Measurements from ENCODE around the gene POLN.

POLN gene

GRCh38 chr4:2069161-2069971, 172.6 kb downstream of the POLN start:
- DNase-seq (ENCODE audit: low spot score): no peak

GRCh38 chr4:2068566-2068965, 173.4 kb downstream of the POLN start:
- no peak for DNase-seq (ENCODE audit: low spot score)

GRCh38 chr4:2068198-2068470, 173.8 kb downstream of the POLN start:
- DNase-seq (ENCODE audit: low spot score): no peak

- DNase-seq (ENCODE audit: low spot score): no peak
Measured at GRCh38 chr4:2067446-2068197, 174.3 kb downstream of the POLN start.

GRCh38 chr4:2066571-2067445, 175.1 kb downstream of the POLN start:
- DNase-seq (ENCODE audit: low spot score): no peak

GRCh38 chr4:2066011-2066551, 175.8 kb downstream of the POLN start:
- no peak for DNase-seq (ENCODE audit: low spot score)

GRCh38 chr4:2065106-2065930, 176.6 kb downstream of the POLN start:
- DNase-seq (ENCODE audit: low spot score): no peak

- DNase-seq (ENCODE audit: low spot score): no peak
Measured at GRCh38 chr4:2064276-2064991, 177.5 kb downstream of the POLN start.

GRCh38 chr4:2063557-2064275, 178.2 kb downstream of the POLN start:
- no peak for DNase-seq (ENCODE audit: low spot score)

GRCh38 chr4:2062808-2063524, 179.0 kb downstream of the POLN start:
- DNase-seq (ENCODE audit: low spot score): no peak

- no peak for DNase-seq (ENCODE audit: low spot score)
Measured at GRCh38 chr4:2062168-2062807, 179.6 kb downstream of the POLN start.

- DNase-seq (ENCODE audit: low spot score): no peak
Measured at GRCh38 chr4:2061186-2062131, 180.5 kb downstream of the POLN start.

- no peak for DNase-seq (ENCODE audit: low spot score)
Measured at GRCh38 chr4:2060611-2061185, 181.2 kb downstream of the POLN start.

- no peak for DNase-seq (ENCODE audit: low spot score)
Measured at GRCh38 chr4:2059726-2060602, 182.0 kb downstream of the POLN start.

- DNase-seq (ENCODE audit: low spot score): peak; percentile 81
Measured at GRCh38 chr4:2059046-2059725, 182.7 kb downstream of the POLN start, which contains the start of gene NAT8L. Gene NAT8L, plus strand, starts transcription at chr4:2059327. Its CDS starts 185 bp downstream, at chr4:2059512.

All from globus pallidus (tissue), 1 donor.